ENCODE results near the gene SLC24A3. TPM values are rescaled to one million over a fixed set of nuclear protein-coding genes. Genes with fewer than 3 reads are reported as not detected.

SLC24A3 gene
- total and polyA plus RNA-seq, 11 donors = 0.26 to 3.9 (median 0.77) TPM

DNA sequence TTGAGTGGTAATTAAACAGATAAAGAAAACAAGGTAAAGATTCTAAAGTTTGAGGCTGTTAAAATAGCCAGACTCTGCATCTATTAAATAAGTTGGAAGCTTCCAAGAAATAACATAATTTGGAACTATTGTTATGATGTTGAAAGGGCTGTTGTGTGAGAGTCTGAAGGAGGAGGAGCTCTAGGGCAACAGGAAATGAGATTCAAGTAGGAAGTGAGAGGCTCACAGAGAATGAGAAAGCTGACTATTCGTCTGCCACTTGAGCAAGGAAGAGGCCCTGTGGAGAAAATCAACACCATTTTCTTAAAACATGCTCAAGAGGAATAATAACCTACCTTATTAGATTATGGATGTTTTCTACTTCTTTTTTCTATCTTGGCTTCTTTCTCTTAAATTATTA, 185.2 kb downstream of the SLC24A3 start:
- Histone ChIP-seq H3K27ac (no peak overlapping the region), H3K4me3 (no peak overlapping the region), H3K4me1 (no peaks in the 10 kb centered on the region), H3K36me3 (no peaks in the 10 kb centered on the region), H3K9me3 (peaks cover 0 to 33% (median 11%) of the 10 kb centered on the region in 12 donors), H3K27me3 (no peaks in the 10 kb centered on the region)
- no peak for TF ChIP-seq POLR2A (IDR thresholded peaks at IDR 0.05)
- no peak for TF ChIP-seq CTCF (IDR thresholded peaks at IDR 0.05)
- WGBS, 4 donors = 34 to 51% (median 42%) methylated on average over 1 of the region's 1 CpG
- intact Hi-C loops (cut with DNase I) = loop anchor here in 1 of 10 donors (10.0 kb wide), 1 partner anchor 83 kb away; no protein-coding TSS in a partner anchor
- ATAC-seq (no peak), DNase-seq (no peak)

- DNase-seq (no peak), ATAC-seq (no peak)
- no peak overlapping the region for H3K27ac ChIP-seq
- 64 to 76% (median 68%) methylated on average over 4 of the region's 4 CpGs for WGBS, 4 donors
- intact Hi-C loops (cut with DNase I) = no loop called here
- H3K36me3 ChIP-seq = no peaks in the 10 kb centered on the region
- no peak for TF ChIP-seq POLR2A (IDR thresholded peaks at IDR 0.05)
- no peak for TF ChIP-seq CTCF (IDR thresholded peaks at IDR 0.05)
- peaks cover 0 to 29% (median 11%) of the 10 kb centered on the region in 12 donors for H3K9me3 ChIP-seq
- no peak overlapping the region for H3K4me3 ChIP-seq
- H3K4me1 ChIP-seq = no peaks in the 10 kb centered on the region
- H3K27me3 ChIP-seq = peaks cover 0 to 2% (median 0%) of the 10 kb centered on the region in 9 donors
Observed at GRCh38 chr20:19401096-19401495, 188.7 kb downstream of the SLC24A3 start.

DNA sequence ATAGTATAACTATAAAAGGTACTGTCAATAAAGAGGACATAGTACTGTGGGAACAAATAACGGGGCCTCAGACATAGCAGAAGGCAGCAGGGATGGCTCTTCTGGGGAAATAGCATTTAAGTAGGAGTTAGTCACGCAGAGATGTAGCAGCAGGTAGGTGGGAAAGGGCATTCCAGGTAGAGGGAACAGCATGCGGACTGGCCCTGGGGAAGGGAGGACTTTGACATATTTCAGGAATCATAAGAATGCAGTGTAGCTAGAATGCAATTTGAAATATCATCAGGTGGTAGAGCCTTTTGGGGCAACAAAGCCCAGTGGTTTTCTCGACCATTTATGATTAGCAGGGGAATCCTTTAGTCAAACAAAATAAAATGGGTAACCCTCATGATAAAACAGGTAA, 191.1 kb downstream of the SLC24A3 start:
- TF ChIP-seq POLR2A (IDR thresholded peaks at IDR 0.05) (no peak), CTCF (IDR thresholded peaks at IDR 0.05) (no peak)
- intact Hi-C loops (cut with DNase I) = no loop called here
- Histone ChIP-seq H3K36me3 (no peaks in the 10 kb centered on the region), H3K9me3 (peaks cover 0 to 15% (median 3%) of the 10 kb centered on the region in 12 donors), H3K27me3 (peaks cover 0 to 2% (median 0%) of the 10 kb centered on the region in 9 donors), H3K4me1 (no peaks in the 10 kb centered on the region), H3K4me3 (no peak overlapping the region), H3K27ac (no peak overlapping the region)
- 74 to 82% (median 81%) methylated on average over 4 of the region's 4 CpGs for WGBS, 4 donors
- DNase-seq = no peak
- ATAC-seq = no peak

DNA sequence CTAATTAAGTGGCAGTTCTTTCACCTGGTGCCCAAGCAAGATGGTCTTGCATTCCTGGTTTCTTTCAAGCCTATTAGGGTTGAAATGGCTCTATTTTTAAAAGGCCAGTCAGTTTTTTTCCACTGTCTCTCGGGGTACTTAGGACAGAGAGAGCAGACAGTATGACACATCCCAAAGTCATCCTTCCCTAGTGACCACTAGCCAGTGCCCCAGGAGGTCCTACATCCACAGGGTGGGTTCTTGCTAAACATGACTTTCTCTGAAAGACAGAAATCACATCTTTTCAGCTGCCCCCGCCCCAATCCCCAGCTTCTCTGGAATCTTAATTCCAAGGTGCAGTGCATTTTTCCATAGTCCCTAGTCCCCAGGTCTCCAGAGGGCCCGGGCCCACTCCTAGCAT, 192.4 kb downstream of the SLC24A3 start:
- DNase-seq (no peak), ATAC-seq (no peak)
- intact Hi-C loops (cut with DNase I) = no loop called here
- Histone ChIP-seq H3K4me1 (no peaks in the 10 kb centered on the region), H3K36me3 (no peaks in the 10 kb centered on the region), H3K27ac (no peak overlapping the region), H3K4me3 (no peak overlapping the region), H3K27me3 (peaks cover 0 to 2% (median 0%) of the 10 kb centered on the region in 9 donors), H3K9me3 (peaks cover 0 to 2% (median 0%) of the 10 kb centered on the region in 12 donors)
- TF ChIP-seq CTCF (IDR thresholded peaks at IDR 0.05) (no peak), POLR2A (IDR thresholded peaks at IDR 0.05) (no peak)
- 66 to 84% (median 79%) methylated on average over 3 of the region's 3 CpGs for WGBS, 4 donors

Measured in heart left ventricle (tissue), 16 donors.